ENCODE measurements around the gene TSPYL1. TPM values are rescaled to one million over a fixed set of nuclear protein-coding genes. Genes with fewer than 3 reads are reported as not detected.

Gene TSPYL1
- total RNA-seq, 1 experiment from 2014 or later = 70.3 TPM

DNA sequence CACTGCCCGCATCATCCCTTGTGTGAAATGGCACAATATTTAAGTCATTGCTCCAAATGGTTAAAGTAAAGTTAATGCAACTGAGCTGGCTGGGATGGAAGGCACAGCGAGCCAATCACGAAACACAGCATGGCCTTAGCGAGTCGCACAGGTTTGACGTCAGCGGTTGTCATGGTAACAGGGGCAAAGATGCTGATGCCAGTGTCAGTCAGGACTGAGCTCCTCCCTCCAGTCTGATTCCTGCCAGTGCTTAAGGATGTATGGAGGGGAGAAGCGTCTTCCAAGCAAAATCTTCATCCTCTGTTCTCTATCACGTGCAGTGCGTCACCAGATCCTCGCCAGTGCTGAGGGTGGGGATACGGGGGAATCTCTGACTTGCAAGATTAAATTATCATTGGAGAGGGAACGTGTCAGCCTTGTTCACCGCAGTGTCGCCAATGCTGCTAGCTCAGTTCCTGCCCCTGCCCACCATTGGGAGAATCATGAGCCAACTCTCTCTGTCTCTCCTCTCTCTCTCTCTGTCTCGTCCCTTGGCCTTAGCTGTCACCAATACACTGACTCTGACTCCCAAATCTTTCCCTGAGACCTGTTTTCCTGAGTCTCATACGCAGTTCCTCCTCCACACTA is 50.3 kb downstream of the TSPYL1 start:
- peak; percentile 80 for ATAC-seq
- ChIA-PET RAD21 (ENCODE audit: low non-redundant PET in 1 of 2, low total read pairs in 2 of 2, uncharacterized antibody in 2 of 2, unreplicated experiment in 2 of 2) (no interaction called here), POLR2A (no interaction called here), CTCF (interaction anchor here (0.8 to 1.4 kb wide), 3 partner anchors 10 to 39 kb away, joined by 3 to 6 read pairs (median 3); no protein-coding TSS in a partner anchor)
- Histone ChIP-seq H4K20me1 (ENCODE audit: insufficient read depth) (no peaks in the 10 kb centered on the region), H3K27me3 (ENCODE audit: insufficient read depth, low read length) (no peaks in the 10 kb centered on the region), H2AFZ (ENCODE audit: low read depth, low read length, poor library complexity, severe bottlenecking) (no peak overlapping the region), H3K4me2 (ENCODE audit: low read length) (no peak overlapping the region), H3K4me1 (ENCODE audit: control insufficient read depth in 1 of 2, insufficient read depth in 2 of 2, low read length in 2 of 2) (no peaks in the 10 kb centered on the region), H3K9me3 (ENCODE audit: control insufficient read depth in 1 of 2, insufficient read depth in 1 of 2, low read depth in 1 of 2, low read length in 2 of 2) (no peaks in the 10 kb centered on the region), H3K9me2 (ENCODE audit: insufficient read depth) (no peaks in the 10 kb centered on the region), H3K4me3 (replicated peaks in 1 of 2; ENCODE audit: low read depth in 1 of 2, low read length in 2 of 2) (no peak overlapping the region), H3K36me3 (ENCODE audit: control insufficient read depth in 1 of 2, insufficient read depth in 2 of 2, low read length in 2 of 2) (no peaks in the 10 kb centered on the region), H3K27ac (ENCODE audit: low read depth, low read length) (no peak overlapping the region), H3K9ac (ENCODE audit: low read length) (no peak overlapping the region), H3K79me2 (ENCODE audit: insufficient read depth, low read length) (no peaks in the 10 kb centered on the region)
- intact Hi-C loops (cut with micrococcal nuclease) = no loop called here
- no TSS peak for BruUV-seq (replicated peaks)
- TF ChIP-seq SRF (IDR thresholded peaks at IDR 0.05; ENCODE audit: low read depth) (no peak), EZH2phosphoT487 (IDR thresholded peaks at IDR 0.05; ENCODE audit: borderline replicate concordance) (no peak), EZH2 (IDR thresholded peaks at IDR 0.05) (no peak), SIN3A (IDR thresholded peaks at IDR 0.05; ENCODE audit: low read depth) (no peak), ZNF274 (IDR thresholded peaks at IDR 0.05; ENCODE audit: low read depth, low read length) (no peak), YY1 (IDR thresholded peaks at IDR 0.05; ENCODE audit: extremely low read depth, insufficient replicate concordance, low read depth, low read length) (no peak), FOSL1 (IDR thresholded peaks at IDR 0.05; ENCODE audit: low read depth) (no peak), ZFX (IDR thresholded peaks at IDR 0.05) (no peak), POLR2AphosphoS5 (IDR thresholded peaks at IDR 0.05; ENCODE audit: low read depth, low read length) (no peak), JUND (IDR thresholded peaks at IDR 0.05) (no peak), ELF1 (IDR thresholded peaks at IDR 0.05; ENCODE audit: borderline replicate concordance, low read depth) (no peak), POLR2A (IDR thresholded peaks at IDR 0.05; ENCODE audit: borderline replicate concordance, extremely low read depth, insufficient read depth, insufficient read length) (no peak), SP1 (IDR thresholded peaks at IDR 0.05; ENCODE audit: low read depth) (no peak), CBX3 (IDR thresholded peaks at IDR 0.05; ENCODE audit: low read depth) (no peak), RAD21 (IDR thresholded peaks at IDR 0.05; ENCODE audit: low read depth) (no peak)
- TF ChIP-seq, protein P1, sequence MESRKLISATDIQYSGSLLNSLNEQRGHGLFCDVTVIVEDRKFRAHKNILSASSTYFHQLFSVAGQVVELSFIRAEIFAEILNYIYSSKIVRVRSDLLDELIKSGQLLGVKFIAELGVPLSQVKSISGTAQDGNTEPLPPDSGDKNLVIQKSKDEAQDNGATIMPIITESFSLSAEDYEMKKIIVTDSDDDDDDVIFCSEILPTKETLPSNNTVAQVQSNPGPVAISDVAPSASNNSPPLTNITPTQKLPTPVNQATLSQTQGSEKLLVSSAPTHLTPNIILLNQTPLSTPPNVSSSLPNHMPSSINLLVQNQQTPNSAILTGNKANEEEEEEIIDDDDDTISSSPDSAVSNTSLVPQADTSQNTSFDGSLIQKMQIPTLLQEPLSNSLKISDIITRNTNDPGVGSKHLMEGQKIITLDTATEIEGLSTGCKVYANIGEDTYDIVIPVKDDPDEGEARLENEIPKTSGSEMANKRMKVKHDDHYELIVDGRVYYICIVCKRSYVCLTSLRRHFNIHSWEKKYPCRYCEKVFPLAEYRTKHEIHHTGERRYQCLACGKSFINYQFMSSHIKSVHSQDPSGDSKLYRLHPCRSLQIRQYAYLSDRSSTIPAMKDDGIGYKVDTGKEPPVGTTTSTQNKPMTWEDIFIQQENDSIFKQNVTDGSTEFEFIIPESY (IDR thresholded peaks at IDR 0.05; ENCODE audit: extremely low read depth, insufficient replicate concordance, low read length) = no peak
- TF ChIP-seq, protein P2, sequence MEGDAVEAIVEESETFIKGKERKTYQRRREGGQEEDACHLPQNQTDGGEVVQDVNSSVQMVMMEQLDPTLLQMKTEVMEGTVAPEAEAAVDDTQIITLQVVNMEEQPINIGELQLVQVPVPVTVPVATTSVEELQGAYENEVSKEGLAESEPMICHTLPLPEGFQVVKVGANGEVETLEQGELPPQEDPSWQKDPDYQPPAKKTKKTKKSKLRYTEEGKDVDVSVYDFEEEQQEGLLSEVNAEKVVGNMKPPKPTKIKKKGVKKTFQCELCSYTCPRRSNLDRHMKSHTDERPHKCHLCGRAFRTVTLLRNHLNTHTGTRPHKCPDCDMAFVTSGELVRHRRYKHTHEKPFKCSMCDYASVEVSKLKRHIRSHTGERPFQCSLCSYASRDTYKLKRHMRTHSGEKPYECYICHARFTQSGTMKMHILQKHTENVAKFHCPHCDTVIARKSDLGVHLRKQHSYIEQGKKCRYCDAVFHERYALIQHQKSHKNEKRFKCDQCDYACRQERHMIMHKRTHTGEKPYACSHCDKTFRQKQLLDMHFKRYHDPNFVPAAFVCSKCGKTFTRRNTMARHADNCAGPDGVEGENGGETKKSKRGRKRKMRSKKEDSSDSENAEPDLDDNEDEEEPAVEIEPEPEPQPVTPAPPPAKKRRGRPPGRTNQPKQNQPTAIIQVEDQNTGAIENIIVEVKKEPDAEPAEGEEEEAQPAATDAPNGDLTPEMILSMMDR (IDR thresholded peaks at IDR 0.05 in 2 of 3, conservative IDR thresholded peaks at IDR 0.05 in 1 of 3; ENCODE audit: borderline replicate concordance in 1 of 3, insufficient read depth in 1 of 3, low read depth in 2 of 3, low read length in 2 of 3) = no peak
- peak; percentile 31 for DNase-seq (ENCODE audit: low read depth, low spot score)
